NOMO-1 treated with DMSO at 0.1 percent for 48 hours (cell line): ENCODE measurements around the gene SLC2A13.
"Not testable (repeated sequence)": the region's sequence is repeated elsewhere in the genome, so short reads cannot be mapped to it uniquely, and the experiment has no call there.

Experiments used
- DNase-seq: peaks from one replicate; lab custom pipeline; 2025; ENCODE audit not compliant: unreplicated experiment; lab: John Stamatoyannopoulos, UW

The SLC2A13 gene

GRCh38 chr12:40106202-40106533 lies 287 bp upstream of the SLC2A13 start:
- DNase-seq: no peak

- DNase-seq: no peak
Measured at GRCh38 chr12:40105265-40105514, 691 bp downstream of the SLC2A13 start.

DNA sequence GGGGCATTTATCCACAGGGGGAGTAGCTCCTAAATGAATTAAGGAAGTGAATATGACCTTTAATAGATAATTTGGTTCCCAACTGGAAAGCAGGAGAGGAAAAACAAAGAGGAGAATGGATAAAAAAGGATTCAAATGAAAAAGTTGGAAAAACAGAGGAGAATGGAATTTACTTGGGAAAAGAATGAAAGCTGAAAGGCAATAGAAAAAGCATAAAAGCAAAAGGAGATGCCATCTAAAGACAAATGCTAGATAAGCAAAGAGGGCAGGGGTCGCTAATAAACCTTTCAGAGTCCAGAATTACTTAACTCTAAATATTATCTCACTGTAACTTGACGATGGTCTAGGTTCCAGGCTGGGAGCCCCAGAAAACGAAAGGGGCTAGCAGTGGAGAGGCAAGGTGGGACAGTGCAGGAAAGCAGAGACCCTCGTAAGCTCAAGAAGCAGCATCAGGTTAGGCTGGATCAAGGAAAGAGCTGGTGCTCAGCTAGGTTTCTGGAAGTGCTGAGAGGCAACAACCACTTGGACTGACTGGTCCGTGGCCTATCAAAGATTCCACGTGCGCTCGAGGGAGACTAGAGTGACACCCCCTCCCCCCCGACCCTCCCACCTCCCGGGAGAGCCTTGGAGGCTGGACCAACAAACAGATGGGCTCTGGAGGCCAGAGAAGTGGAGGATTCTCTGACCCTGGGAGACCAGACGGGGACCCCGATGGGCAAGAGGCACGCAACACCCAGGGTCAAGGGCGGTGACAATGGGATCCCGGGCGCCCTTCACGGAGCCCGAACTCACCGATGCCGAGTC lies 1.2 kb downstream of the SLC2A13 start:
- DNase-seq: no peak

DNA sequence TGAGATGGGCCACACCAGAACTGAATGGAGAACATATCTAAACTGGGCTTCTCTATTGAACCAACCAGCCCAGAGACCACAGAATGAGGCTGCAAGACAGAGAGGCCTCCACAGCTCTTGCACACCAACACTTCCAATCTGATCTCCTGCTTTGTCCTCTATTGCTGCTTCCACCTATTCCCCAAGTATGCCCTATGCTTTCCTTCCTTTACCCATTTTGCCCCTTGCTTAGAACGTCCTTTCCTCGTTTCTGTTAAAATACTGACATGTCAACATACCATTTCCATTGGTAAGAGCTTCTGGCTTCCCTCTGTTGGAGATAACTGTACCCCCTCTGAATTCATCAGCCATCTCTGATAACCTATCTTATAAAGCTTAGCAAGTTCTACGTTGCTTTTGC lies 2.8 kb downstream of the SLC2A13 start:
- no peak for DNase-seq

- DNase-seq: no peak
Measured at GRCh38 chr12:40101747-40102146, 4.1 kb downstream of the SLC2A13 start.

DNA sequence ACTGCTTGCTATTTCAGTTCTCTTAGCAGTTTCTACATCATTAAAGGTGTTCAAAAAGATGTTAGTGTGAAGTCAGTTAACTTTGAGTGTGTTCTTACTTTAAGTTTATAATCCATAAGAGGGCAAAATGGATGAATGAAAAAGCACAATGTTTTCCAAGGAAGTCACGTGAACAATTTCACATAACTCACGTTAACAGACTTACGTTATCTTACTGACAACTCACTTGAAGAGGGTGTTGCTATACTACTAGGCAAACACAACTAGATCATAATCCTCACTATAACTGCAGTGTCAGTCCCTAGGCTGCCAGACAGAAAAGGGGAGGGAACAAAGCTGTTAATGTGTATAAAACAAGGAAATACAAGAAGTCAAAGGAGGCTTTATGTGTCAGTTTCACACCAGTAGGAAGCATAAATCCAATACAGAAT lies 6.4 kb downstream of the SLC2A13 start:
- DNase-seq: no peak

DNA sequence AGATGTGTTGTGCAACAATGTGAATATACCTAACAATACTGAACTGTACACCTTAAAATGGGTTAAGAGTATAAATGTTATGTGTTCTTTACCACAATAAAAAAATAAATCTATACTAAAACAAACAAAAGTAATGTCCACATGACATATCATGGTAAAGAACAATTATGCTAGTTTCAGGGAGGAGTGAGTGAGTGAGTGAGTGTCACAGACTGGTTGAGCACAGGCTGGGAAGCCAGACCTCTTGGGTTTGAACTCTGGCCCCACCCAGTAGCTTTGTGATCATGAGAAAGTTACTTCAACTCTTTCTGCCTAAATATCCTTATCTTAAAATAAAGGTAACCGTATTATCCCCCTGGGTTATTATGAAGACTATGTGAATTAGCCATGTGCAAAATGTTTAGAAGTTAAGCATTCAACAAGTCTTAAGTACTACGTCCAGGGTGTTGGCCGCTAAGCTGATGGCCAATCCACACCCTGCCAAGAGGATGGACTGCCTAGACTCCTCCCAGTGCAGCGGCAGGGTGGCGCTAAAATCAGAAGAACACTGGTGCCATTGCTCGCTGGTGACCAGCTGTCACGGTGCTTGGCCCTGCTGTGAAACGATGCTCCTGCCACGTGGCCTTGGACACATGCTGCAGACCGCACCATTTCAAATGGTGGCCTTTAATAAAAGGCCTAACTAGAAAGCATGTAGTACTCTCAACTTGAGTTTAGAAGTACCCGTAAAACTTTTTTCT lies 7.3 kb downstream of the SLC2A13 start:
- no peak for DNase-seq

- no peak for DNase-seq
Measured at GRCh38 chr12:40093512-40093911, 12.4 kb downstream of the SLC2A13 start.

DNA sequence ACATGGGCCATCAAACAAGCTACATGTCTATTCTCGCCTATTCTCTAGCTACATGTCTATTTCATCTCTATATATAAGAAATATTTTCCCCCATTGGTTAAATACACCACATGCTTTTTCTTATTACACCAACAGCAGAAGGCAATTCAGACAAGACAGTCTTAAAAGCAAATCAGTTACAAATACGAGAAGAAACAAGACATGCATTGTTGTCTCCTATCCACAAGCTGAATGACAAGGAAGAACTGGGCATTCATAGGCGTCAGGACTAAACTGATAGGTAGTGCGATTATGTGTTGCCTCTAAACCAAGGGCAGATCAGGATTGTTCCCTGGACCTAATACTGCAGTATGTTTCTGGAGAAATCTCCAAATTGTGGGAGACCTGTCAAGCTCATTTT lies 19.4 kb downstream of the SLC2A13 start:
- DNase-seq: no peak

- DNase-seq: no peak
Measured at GRCh38 chr12:40078266-40078665, 27.6 kb downstream of the SLC2A13 start.

GRCh38 chr12:40075458-40075857 lies 30.4 kb downstream of the SLC2A13 start:
- no peak for DNase-seq

DNA sequence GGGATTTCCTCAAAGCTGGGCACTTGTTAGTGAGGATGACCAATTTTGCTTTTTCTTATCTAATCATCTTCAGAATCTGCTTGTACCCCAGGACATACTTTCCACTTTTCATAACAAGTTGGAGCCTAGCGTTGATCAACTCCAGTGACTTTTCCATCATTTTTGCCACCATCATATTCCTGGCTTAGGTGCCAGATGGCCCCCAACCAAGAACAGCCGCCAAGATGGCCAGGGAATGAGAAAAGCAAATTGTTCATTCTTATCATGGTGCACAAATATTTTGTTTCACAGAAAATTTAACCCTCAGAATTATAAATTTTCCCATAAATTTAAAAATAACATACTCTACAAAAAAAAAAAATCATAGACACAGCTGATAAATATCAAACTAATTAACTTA lies 37.5 kb downstream of the SLC2A13 start:
- no peak for DNase-seq

DNA sequence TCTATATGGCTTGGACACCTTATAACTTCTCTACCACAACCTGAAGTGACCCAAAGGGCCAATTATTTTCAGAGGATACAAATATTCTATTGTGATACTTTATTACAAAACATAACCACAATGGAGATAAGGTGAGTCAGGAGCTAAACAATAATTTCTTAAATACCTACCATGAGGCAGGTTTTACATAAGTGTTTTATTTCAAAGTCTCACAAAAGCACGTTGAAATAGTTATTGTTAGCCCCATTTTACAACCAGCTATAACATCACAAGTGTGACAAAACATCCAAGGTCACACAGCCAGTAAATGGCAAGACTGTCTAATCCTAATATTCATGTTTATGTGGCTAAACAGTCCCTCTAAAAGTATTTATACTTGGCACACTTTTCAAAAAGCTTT lies 40.2 kb downstream of the SLC2A13 start:
- no peak for DNase-seq

- DNase-seq: no peak
Measured at GRCh38 chr12:40063414-40063813, 42.5 kb downstream of the SLC2A13 start.

- no peak for DNase-seq
Measured at GRCh38 chr12:40058721-40059190, 47.1 kb downstream of the SLC2A13 start.

- no peak for DNase-seq
Measured at GRCh38 chr12:40056373-40056772, 49.5 kb downstream of the SLC2A13 start.

GRCh38 chr12:40055776-40056175 lies 50.1 kb downstream of the SLC2A13 start:
- no peak for DNase-seq

GRCh38 chr12:40055228-40055579 lies 50.7 kb downstream of the SLC2A13 start:
- no peak for DNase-seq

GRCh38 chr12:40054555-40055227 lies 51.2 kb downstream of the SLC2A13 start:
- no peak for DNase-seq

DNA sequence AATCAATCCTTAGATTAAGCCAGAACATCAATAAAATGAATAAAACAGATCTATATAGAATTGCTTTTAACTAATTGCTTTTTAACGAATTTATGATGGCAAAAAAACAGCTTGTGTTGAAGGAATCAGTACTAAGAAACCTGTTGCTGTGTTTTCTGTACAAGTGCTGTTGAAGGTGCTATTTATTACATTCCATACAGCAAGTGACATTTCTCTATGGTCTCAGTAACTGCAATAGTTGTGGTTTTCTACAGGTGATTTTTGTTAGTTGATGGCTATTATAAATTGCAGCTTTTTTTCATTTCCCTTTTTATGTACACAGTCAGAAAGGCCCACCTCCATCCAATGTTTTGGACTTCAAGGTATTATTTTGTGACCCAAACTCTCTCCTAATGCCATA lies 56.6 kb downstream of the SLC2A13 start:
- no peak for DNase-seq

DNA sequence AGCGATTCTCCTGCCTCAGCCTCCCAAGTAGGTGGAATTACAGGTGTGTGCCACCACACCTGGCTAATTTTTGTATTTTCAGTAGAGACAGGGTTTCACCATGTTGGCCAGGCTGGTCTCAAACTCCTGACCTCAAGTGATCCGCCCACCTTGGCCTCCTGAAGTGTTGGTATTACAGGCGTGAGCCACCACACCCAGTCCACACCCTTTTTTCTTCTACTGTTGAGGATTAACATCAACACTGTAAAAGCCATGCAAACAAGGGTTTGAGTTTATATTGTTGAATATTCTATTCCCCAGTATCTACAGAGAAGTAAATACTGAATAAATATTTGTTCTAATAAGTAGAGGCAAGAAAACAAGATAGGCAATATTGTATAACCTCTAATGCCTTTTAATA lies 58.9 kb downstream of the SLC2A13 start:
- not testable (repeated sequence) for DNase-seq

- DNase-seq: no peak
Measured at GRCh38 chr12:40045656-40046055, 60.2 kb downstream of the SLC2A13 start.
